ENCODE measurements around the gene LRR1.
A peak's percentile ranks its signal among the peaks of the same experiment; 100 is the strongest.

LRR1 gene

GRCh38 chr14:49615776-49616175, 17.0 kb downstream of the LRR1 start:
- TF ChIP-seq POLR2AphosphoS5 (IDR thresholded peaks at IDR 0.05; ENCODE audit: low read depth, low read length) (no peak), TAF1 (IDR thresholded peaks at IDR 0.05; ENCODE audit: borderline replicate concordance, insufficient read depth, low read length) (no peak), SIN3A (IDR thresholded peaks at IDR 0.05; ENCODE audit: borderline replicate concordance, insufficient read depth, low read length) (no peak), FOXP2 (optimal IDR thresholded peaks at IDR 0.05; ENCODE audit: borderline replicate concordance, extremely low read depth, extremely low read length, insufficient read depth) (no peak), REST (IDR thresholded peaks at IDR 0.05; ENCODE audit: insufficient read depth in 1 of 2, low read depth in 2 of 2, low read length in 2 of 2) (no peak)

- TF ChIP-seq TAF1 (IDR thresholded peaks at IDR 0.05; ENCODE audit: borderline replicate concordance, insufficient read depth, low read length) = no peak
- TF ChIP-seq FOXP2 (optimal IDR thresholded peaks at IDR 0.05; ENCODE audit: borderline replicate concordance, extremely low read depth, extremely low read length, insufficient read depth) = no peak
- no peak for TF ChIP-seq SIN3A (IDR thresholded peaks at IDR 0.05; ENCODE audit: borderline replicate concordance, insufficient read depth, low read length)
- TF ChIP-seq POLR2AphosphoS5 (IDR thresholded peaks at IDR 0.05; ENCODE audit: low read depth, low read length) = no peak
Observed at GRCh38 chr14:49617852-49618519, 19.2 kb downstream of the LRR1 start.

GRCh38 chr14:49619730-49620129, 21.0 kb downstream of the LRR1 start:
- no peak for TF ChIP-seq POLR2AphosphoS5 (IDR thresholded peaks at IDR 0.05; ENCODE audit: low read depth, low read length)

- peak in 1 of 2 experiments; percentile 43; a peak in 1 of 4 replicates for TF ChIP-seq REST (IDR thresholded peaks at IDR 0.05; ENCODE audit: insufficient read depth in 1 of 2, low read depth in 2 of 2, low read length in 2 of 2)
- 0 out of 2 replicates have a peak, but pooled peaks have one; percentile 73 for TF ChIP-seq SIN3A (IDR thresholded peaks at IDR 0.05; ENCODE audit: borderline replicate concordance, insufficient read depth, low read length)
- TF ChIP-seq POLR2AphosphoS5 (IDR thresholded peaks at IDR 0.05; ENCODE audit: low read depth, low read length) = peak; percentile 91
- peak; percentile 58 for TF ChIP-seq FOXP2 (optimal IDR thresholded peaks at IDR 0.05; ENCODE audit: borderline replicate concordance, extremely low read depth, extremely low read length, insufficient read depth)
- TF ChIP-seq TAF1 (IDR thresholded peaks at IDR 0.05; ENCODE audit: borderline replicate concordance, insufficient read depth, low read length) = peak; percentile 92
Observed at GRCh38 chr14:49620182-49621113, 21.7 kb downstream of the LRR1 start, which contains the start of the genes MGAT2 and RPL36AL. TSS of gene MGAT2 (plus strand) at chr14:49620799. CDS start at chr14:49621269, 470 bp downstream. TSS of gene RPL36AL (minus strand) at chr14:49620626. CDS start at chr14:49619104, 1,522 bp downstream.

GRCh38 chr14:49621114-49621881, 22.6 kb downstream of the LRR1 start:
- no peak for TF ChIP-seq POLR2AphosphoS5 (IDR thresholded peaks at IDR 0.05; ENCODE audit: low read depth, low read length)
- TF ChIP-seq TAF1 (IDR thresholded peaks at IDR 0.05; ENCODE audit: borderline replicate concordance, insufficient read depth, low read length) = no peak
- no peak for TF ChIP-seq FOXP2 (optimal IDR thresholded peaks at IDR 0.05; ENCODE audit: borderline replicate concordance, extremely low read depth, extremely low read length, insufficient read depth)
- TF ChIP-seq SIN3A (IDR thresholded peaks at IDR 0.05; ENCODE audit: borderline replicate concordance, insufficient read depth, low read length) = no peak
- TF ChIP-seq REST (IDR thresholded peaks at IDR 0.05; ENCODE audit: insufficient read depth in 1 of 2, low read depth in 2 of 2, low read length in 2 of 2) = no peak; a peak in 1 of 4 replicates
